Choroid plexus epithelial cell (primary cell): ENCODE results near the gene HOXC5.
"Not testable (repeated sequence)": the region's sequence is repeated elsewhere in the genome, so short reads cannot be mapped to it uniquely, and the experiment has no call there.

Source experiments
- DNase-seq: peaks from one replicate; pipeline ENCODE4 v3.0.0-alpha.2; 2010; ENCODE audit warnings: low read depth
- H3K4me3 ChIP-seq: 2 replicates; pipeline ENCODE4 v1.5.1; 2011; ENCODE audit warnings: low read depth, mild to moderate bottlenecking, control low read depth, low read length, moderate library complexity
- TF ChIP-seq, protein P1 (sequence below): conservative IDR thresholded peaks from 2 replicates; pipeline ENCODE4 v1.5.1; 2011; ENCODE audit warnings: low read depth, mild to moderate bottlenecking, control low read depth, inconsistent platforms, low read length, moderate library complexity

Gene HOXC5

DNA sequence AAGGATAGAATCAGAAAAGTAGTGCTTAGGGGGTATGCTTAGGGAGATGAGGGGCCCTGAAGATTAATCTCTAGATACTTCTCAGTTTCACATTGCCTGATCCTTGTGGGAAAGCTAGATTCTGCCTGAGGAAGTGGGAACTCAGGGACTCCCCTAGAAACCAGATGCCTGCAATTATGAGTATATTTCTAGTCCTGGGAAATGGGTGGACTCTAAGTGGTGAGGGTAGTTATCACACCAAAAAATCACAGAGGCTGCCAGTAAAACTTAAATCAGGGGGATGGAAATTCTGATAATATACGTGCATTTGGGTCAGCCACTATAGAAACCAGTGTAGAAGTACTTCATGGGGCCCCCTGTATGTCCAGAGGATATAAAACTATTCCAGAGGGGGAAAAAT is 39.1 kb downstream of the HOXC5 start:
- H3K4me3 ChIP-seq, result no peak overlapping the region

DNA sequence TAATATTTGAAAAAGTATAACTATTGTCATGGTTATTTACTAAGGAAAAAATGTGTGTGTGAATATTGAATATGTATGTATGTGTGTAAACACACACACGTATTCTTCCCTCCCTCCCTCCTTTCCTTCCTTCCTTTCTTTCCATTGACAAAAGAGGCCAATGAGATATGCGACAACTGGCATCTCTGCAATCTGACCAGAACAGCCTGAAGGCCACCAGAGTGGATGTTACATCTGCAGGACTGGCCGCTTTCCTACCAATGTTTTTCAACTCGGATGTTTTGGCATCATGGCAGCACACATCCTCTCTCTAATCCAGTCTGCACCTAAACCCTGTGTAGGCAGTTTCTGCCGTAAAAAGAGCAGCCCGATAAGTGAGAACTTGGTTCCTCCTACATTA is 41.5 kb downstream of the HOXC5 start:
- DNase-seq, result no peak
- TF ChIP-seq, protein P1, sequence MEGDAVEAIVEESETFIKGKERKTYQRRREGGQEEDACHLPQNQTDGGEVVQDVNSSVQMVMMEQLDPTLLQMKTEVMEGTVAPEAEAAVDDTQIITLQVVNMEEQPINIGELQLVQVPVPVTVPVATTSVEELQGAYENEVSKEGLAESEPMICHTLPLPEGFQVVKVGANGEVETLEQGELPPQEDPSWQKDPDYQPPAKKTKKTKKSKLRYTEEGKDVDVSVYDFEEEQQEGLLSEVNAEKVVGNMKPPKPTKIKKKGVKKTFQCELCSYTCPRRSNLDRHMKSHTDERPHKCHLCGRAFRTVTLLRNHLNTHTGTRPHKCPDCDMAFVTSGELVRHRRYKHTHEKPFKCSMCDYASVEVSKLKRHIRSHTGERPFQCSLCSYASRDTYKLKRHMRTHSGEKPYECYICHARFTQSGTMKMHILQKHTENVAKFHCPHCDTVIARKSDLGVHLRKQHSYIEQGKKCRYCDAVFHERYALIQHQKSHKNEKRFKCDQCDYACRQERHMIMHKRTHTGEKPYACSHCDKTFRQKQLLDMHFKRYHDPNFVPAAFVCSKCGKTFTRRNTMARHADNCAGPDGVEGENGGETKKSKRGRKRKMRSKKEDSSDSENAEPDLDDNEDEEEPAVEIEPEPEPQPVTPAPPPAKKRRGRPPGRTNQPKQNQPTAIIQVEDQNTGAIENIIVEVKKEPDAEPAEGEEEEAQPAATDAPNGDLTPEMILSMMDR, result no peak

More for the DNA sequence above, 39.1 kb downstream of the HOXC5 start:
- TF ChIP-seq, protein P1, result no peak
- DNase-seq, result no peak

DNA sequence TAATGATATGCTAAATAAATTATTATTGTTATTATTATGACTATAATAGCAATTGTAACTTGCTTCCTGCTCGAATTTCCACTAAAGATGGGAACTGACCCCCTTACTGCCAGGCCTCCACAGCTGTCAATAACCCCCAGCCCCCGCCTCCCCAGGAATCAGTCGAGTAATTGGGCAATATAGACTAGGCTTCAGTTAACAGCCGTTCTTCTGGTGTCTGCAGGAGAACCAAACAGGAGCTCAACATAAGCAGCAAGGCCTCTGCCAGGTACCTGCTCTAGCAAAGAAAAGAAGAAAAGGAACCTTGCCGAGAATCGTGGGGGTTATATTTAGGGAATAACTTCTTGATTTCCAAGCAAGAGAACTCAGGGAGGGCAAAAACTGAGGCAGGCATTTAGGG is 42.6 kb downstream of the HOXC5 start:
- no peak overlapping the region for H3K4me3 ChIP-seq
- no peak for DNase-seq
- TF ChIP-seq, protein P1, result no peak

More for the DNA sequence above, 41.5 kb downstream of the HOXC5 start:
- H3K4me3 ChIP-seq, result no peak overlapping the region

DNA sequence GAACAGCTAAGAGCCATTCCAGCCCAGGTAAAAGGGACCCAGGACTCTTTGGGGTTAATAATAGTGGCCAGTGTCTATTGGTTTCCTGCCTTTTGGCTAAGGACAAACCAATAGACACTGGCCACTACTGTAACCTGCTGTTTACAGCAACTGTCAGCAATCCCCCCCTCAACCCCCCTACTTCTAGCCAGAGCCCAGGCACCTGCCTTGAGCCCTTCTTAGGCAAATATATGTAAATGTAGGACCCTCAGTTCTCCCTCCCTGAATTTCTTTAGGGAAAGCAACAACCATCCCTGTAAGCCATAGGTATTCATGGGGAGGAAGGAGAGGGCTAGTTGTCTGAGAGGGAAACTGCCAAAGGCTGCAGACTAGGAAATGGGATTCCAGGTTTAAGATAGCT is 43.1 kb downstream of the HOXC5 start:
- TF ChIP-seq, protein P1, result no peak
- no peak for DNase-seq
- no peak overlapping the region for H3K4me3 ChIP-seq

DNA sequence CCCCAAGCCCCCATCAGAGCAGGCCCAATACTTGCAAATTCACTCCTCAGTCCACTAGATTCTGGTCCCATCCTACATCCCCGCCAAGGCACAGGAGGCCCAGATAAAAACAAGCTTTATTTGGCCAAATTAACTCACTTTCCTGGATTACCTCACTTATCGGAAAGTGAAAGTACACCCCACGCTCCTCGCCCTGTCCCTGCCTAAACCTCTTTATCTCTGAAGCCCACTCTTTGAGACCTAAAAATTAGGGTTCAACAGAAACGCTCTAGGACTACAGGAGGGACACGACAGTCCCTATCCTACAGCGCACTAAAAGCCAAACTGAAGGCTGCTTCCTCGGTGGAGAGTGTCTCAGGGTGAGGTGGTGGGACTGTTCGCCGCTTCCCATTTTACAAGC is 45.0 kb downstream of the HOXC5 start:
- not testable (repeated sequence) for DNase-seq, H3K4me3 ChIP-seq

DNA sequence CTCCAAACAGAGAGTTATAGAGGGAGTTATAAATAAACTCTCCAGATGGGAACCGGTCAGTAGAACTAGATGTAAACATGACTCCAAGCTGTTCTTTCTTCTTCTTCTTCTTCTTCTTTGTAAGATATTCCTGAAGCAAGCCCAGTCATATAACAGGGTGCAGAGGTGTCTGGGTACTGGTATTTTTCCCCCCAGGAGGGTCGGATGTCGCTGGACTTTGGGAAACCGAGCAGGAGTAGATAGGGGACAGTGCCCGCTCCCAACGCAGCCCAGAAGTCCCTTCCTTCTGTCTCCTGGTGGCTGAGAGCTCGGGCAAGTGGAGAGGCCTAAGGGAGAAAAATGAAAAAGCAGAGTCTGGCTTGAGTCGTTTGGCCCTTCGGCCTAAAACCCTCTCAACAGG is 46.3 kb downstream of the HOXC5 start:
- H3K4me3 ChIP-seq, DNase-seq: not testable (repeated sequence)

DNA sequence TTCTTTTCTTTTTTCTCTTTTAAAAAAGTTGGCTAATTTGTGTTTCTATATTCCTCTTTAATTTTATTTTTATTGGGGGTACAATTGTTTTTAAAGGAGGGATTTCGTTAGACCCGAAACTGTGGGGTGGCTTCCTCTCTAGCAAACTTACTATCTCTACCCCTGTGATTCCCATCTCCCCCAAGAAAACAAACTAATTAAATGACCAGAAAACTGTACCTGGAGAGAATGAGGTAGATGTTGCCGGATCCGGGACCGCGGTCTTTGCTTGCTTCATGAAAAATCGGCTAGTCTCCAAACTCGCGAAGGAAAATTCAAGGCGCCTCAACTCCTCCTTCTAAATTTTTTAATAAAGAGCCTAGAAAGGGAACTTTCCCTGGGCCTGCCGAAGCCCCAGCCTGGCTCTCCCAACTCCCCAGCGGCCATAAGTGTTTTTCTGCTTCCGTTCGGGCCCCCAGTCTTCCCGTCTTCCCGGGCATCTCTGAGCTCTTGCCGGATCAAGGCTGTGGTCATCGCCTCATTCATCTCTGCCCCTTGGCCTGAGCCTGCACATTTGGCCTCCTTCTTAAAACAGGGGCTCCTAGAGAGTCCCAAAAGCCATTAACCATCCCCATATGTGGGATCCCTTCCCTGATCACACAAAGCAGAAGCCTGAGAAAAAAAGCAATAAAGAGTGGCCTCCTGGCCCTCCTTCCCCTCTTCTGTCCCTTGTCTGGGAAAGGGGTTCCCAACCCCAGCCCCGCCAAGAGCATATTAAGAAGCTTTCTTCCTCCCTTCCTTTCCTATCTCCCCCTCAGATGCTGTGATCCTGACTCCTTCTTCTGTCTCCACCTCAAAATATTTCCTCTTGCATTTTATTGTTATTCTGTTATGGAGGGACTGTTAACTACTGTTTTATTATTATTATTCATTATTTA is 47.4 kb downstream of the HOXC5 start:
- not testable (repeated sequence) for H3K4me3 ChIP-seq, DNase-seq

DNA sequence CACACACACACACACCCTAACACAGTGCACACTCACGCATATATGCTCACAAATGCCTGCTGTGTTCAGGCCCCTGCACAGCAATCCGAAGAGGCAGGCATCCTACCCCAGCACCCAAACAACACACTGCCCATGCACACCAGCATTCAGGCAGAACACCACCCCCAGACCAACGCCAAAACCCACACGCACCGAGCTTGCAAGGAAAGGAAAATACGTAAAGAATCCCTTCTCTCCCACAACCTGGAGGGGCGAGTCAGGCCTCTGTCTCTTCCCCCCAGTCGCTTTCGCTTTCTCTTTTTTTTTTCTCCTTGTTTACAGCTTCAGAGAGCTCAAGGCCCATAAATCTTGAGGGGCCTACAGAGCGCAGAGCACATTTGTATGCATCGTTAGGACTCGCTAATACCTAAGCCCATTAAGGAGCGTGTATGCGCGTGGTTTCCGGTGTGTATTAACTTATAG is 48.2 kb downstream of the HOXC5 start:
- DNase-seq, H3K4me3 ChIP-seq: not testable (repeated sequence)

DNA sequence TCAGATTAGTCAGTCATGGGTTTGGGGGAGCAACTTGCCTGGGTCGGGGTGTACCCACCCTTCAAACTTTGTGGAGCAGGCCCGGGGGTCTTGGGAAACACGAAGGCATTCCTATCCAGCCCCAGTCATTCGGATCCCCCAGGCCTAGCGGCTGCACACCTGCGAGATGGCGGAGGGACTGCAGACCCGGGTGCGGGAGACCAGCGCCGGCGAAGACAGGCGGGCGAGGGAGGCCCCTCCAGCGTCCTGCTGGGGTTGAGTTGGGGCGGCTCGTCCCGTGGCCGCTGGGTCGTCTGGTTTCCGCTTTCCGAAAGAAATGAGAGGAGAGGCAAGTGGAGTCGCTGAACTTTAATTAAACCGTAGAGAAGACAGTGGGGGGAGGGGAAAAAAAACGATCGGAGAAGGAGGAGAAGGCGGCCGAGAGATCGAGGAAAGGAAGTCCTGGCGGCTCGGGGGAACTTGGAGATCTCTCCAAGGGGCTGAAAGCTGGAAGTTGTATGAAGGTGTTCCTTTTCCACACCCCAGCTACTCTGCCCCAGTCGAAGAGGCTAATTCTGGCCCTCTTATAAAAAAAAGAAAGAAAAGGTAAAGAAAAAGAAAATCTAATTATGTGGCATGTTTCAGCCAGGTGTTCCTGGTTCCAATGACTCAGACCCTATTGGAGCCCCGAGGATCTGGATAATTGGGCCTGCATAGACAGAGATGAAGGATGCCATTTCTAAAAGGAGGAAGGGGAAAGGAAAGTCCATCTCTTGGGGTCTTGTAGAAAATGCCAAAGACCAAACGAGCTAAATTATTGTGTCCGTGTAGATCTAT is 48.9 kb downstream of the HOXC5 start:
- H3K4me3 ChIP-seq, DNase-seq: not testable (repeated sequence)
